ENCODE results near the gene SSRP1.
A peak's percentile ranks its signal among the peaks of the same experiment; 100 is the strongest.
"Not testable (repeated sequence)": the region's sequence is repeated elsewhere in the genome, so short reads cannot be mapped to it uniquely, and the experiment has no call there.

The SSRP1 gene, protein sequence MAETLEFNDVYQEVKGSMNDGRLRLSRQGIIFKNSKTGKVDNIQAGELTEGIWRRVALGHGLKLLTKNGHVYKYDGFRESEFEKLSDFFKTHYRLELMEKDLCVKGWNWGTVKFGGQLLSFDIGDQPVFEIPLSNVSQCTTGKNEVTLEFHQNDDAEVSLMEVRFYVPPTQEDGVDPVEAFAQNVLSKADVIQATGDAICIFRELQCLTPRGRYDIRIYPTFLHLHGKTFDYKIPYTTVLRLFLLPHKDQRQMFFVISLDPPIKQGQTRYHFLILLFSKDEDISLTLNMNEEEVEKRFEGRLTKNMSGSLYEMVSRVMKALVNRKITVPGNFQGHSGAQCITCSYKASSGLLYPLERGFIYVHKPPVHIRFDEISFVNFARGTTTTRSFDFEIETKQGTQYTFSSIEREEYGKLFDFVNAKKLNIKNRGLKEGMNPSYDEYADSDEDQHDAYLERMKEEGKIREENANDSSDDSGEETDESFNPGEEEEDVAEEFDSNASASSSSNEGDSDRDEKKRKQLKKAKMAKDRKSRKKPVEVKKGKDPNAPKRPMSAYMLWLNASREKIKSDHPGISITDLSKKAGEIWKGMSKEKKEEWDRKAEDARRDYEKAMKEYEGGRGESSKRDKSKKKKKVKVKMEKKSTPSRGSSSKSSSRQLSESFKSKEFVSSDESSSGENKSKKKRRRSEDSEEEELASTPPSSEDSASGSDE

DNA sequence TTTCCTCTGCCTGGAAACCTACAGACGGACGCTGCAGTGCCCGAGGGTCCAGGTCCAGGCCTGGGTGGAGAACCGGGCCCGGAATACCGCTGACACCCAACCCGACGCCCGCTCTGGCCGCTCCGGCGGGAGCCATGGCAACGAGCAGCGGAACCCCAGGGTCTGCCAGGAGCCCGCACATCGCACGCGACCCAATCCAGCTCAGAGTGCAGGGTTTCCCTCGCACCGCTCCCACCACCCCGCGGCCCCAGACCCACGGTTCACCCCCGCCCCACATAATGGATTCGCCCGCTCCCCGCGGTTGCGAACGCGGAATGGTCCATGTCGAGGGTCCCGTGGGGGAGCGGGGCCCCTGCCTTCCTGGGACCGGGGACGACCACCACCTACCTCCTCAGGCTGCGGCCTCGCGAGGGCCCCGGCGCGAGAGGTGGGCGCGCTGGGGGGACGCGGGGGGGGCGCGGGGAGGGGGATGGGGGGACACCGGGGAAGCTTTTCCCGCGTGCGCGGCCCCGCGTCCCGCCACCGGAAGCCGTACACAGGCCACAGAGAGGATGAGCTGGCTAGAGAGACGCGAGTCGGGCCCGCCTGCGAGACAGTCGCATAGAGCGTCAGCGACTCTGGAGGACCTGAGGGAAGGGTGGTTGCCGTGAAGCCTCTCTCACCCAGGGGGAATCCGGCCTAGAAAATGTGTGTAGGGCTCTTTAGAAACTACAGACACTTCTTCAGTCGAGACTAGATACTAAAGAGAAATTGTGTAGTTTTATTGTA lies at the start of gene SSRP1:
SSRP1 (minus strand) TSS at position 550 of the 768 bp plus-strand sequence. CDS start 771 bp downstream, outside the sequence.
- DNase-seq, result peak; percentile 90

DNA sequence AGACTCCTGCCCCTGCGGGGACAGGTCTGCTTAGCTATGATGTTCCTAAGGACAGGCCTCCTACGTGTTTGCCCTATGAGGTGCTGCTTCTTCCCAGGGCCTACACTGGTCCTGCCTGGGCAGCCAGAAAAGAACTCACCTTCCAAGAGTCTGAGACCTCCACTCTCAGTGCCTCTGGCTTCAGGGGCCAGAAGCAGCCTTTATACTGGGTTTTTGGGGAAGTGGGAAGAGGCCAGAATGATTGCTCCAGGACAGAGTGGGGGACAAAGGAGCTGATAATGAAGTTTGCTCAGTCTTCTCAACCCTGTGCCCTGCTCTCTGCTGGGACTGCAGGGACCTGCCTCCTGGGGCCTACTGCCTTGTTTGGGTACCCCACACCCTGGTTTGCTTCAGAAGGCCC lies 45.3 kb upstream of the SSRP1 start, which contains the start of gene PRG3:
PRG3 (minus strand) TSS at position 176 of the 400 bp plus-strand sequence. CDS start 442 bp downstream, outside the sequence.
- DNase-seq, result no peak

DNA sequence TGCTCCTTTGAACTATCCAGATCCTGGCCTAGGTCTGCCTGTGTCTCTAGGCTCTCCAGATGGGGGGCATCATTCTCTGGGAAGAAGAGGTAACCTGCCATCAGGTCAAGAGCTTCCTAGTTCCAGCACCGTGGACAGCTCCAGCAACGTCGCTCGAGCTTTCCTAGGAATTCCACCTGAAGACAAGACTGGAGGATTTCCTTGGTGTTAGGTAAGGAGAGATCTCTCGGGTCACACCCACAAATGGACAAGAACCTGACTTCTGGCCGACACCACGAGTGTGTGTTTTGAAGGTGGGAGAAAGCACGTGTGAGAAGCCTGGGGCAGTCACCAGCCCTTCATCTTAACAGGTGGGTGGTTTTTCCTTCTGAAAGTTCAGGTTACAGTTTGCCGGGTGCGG lies 44.0 kb upstream of the SSRP1 start:
- DNase-seq, result no peak

DNA sequence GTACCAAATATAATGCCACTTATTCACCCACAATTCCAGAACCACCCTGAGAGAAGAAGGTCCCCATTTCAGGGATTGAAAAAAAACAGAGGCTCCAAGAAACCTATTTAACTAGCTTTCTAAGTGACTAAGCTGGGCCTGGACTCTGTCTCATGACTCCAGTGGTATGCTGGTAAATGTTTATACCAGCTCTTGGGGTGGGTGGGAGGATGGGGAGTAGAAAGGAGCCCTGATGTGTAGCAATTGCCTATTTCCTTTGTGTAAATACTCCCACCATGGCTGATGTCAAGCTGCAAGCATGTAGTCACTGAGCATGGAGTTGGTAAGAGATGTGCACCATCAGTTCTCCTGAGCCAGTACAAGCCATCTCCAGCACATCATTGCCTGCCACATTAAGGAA lies 42.5 kb upstream of the SSRP1 start:
- no peak for DNase-seq

DNA sequence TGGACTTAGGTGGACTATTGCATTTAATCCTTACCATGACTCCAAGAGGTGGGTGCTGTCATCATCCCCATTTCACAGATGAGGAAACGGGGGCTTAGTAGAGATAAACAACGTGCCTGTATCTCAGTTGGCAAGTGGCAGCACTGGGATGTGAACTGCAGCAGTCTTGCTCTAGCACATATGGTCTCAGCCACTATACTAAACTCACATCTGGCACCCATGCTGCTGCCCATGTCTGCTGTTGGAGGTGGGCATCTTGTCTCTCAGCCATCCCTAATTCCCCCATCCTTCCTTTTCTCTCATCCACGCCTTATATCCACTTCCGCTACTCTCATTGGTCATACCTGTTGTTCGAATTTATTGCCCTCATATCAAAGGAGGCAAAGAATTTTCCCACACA lies 41.4 kb upstream of the SSRP1 start:
- no peak for DNase-seq

DNA sequence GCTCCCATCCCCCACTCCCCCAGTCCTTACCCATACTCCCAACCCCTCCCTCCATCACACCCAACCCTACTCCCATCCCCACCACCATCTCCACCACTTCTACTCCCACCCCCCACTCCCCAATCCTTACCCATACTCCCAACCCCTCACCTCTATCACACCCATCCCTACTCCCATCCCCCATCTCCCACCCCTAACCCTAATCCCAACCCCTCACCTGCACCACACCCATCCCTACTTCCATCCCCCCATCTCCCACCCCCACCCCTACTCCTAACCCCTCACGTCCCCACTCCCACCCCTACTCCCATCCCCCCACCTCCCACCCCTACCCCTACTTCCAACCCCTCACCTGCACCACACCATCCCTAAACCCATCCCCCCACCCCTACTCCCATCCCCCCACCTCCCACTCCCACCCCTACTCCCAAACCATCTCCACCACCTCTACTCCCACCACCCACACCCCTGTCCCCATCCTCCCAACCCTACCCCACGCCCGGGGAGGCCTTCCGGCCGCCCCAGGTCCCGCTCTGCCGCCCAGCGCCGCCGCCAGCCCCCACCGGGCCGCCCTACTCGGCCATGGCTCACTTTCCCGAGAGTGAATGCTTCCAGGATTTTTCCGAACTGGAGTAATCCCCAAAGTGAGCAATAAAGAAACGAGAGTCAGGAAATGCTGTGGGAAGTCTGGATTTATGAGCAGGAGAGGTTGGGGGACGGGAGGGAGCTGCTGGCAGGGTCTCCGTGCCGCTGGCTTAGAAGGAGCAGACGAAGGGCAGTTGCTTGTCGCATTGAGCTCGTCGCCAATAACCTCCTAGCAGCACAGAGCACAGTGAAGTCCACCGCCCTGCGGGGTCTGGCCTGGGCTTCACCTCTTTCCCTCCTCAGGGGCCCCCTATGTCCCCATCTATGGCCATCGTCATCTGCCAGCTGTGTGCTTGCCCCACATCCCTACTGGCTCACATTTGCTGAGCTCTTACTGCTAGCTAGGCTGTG lies 40.7 kb upstream of the SSRP1 start:
- DNase-seq, result no peak

DNA sequence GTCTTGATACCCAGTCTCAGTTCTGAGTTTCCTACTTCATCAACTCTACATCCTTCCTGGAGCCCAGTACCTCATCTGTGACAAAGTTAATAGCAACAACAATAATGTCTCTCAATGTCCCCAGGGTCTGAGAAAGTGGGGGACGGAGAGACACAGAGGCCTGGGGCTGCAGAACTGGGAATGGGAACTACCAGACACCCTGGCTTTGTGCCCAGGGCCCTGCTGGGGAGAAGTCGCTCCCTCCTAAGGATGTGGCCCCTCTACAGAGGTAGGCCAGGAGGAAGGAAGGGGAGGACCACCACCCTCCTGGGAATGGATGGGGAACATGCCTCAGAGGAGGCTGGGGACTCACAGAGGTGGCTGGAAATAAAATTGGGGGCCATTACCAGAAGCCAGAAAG lies 39.8 kb upstream of the SSRP1 start:
- no peak for DNase-seq

DNA sequence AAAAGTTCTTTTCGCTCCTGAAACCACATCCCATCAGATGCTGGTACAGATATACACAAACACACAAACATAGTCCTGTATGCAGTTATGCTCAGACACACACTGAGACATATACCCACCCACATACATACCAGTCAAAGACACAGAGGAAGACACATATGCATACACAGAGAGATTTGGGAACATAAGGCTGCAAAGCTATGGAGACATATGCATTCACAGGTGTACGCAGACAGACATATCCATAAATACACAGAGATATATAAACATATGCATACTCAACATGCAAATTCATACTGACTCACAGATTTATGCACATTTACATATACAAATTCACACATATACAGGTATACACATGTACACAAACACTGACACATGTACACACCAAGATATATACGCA lies 39.3 kb upstream of the SSRP1 start:
- no peak for DNase-seq

DNA sequence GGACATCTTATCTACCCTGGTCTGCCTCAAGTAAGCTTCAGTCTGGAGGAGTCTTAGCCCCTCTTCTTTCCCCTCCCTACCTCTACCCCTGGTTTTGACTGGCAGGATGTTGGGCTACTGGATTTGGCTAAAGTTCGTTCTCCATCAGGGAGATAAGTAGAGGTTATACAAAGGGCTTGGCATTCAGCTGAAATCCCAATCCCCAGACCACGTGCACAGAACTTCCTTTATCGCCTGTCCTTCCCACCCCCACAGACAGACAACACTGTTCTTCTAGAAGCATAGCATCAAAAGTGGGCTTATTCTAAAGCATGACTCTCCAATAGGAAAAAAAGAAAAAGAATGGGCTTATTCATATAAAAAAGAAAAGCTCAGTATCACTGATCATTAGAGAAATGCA lies 37.5 kb upstream of the SSRP1 start:
- DNase-seq, result no peak

DNA sequence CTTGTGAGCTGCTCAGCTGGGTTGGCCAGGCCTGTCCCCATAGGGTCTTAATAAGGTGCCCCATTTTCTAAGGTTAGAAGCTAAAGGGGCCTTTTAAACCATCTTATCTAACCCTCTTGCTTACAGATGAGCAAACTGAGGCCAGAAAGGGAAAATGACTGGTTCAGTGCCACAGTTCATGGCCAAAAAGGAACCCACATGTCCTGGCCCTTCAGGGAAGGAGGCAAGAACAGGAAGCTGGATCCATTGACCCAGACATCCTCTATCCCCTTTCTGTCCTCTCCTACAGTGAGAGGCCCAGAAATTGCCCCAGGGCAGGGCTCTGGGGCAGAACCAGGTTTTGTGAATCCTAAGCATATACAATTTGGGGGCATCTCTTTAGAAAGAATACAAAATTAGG lies 35.2 kb upstream of the SSRP1 start:
- DNase-seq, result no peak

DNA sequence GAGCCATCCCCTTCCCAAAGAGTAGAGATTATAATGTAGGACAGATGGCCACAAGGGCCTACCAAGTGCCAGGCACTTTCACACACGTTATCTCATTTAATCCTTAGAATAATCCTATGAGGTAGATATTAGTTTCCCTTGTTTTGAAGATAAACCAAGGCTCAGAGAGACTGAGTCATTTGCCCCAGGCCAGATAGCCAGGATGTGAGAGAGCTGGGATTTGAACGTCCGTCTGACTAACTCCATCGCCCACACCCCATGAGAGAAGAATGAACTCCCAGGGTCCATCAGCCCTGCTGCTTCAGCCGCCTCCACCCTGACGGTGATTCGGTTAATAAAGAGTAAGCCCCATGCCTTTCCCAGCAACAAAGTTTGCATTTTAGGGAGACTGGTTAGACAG lies 34.6 kb upstream of the SSRP1 start:
- no peak for DNase-seq

DNA sequence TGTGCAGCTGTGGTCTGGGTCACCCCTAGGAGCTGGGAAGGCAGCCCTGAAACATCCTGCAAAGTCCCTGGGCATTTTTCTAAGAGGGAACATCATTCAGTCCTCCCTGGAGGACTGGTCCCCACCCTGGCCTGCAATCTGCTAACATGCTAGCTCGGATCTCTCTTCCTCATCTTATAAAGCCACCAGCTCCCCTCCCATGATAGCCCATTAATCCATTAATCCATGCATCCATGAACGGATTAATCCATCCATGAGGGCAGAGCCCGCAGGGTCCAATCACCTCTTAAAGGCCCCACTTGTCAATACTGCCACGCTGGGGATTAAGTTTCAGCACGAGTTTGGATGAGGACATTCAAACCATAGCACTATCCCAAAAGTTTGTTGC lies 33.1 kb upstream of the SSRP1 start:
- no peak for DNase-seq

DNA sequence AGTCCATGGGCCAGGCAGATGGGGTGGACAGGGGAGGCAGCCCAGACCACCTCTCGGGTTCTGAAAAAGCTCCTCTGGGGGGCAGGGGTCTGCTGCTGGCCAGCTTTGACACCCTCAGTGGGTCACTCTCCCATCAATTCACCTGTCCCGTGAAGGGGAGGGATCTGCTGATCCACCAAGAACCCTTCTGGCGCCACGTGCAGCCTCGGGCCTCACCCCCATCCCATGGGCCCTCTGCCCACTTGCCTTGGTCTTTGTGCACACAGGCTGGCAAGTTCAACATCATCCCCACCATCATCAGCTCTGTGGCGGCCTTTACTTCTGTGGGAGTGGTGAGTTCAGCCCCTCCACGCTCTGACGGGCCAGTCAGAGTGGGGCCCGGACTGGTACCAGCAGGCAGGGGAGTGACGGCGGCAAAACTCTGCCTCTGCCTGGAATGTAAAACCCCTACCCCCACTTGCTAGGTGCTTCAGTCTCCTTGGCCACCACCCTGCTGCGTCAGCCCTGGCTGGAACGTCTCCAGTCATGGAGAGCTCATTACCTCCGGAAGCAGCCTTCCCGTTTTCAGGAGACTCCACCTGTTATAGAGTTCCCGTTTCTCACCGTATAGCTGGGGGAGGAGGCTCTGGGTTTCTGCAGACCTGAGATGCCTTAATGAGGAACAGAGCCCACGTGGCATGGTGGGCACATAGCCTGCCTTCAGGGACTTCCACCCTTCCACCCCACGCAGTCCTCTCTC lies 32.6 kb upstream of the SSRP1 start:
- DNase-seq, result no peak

DNA sequence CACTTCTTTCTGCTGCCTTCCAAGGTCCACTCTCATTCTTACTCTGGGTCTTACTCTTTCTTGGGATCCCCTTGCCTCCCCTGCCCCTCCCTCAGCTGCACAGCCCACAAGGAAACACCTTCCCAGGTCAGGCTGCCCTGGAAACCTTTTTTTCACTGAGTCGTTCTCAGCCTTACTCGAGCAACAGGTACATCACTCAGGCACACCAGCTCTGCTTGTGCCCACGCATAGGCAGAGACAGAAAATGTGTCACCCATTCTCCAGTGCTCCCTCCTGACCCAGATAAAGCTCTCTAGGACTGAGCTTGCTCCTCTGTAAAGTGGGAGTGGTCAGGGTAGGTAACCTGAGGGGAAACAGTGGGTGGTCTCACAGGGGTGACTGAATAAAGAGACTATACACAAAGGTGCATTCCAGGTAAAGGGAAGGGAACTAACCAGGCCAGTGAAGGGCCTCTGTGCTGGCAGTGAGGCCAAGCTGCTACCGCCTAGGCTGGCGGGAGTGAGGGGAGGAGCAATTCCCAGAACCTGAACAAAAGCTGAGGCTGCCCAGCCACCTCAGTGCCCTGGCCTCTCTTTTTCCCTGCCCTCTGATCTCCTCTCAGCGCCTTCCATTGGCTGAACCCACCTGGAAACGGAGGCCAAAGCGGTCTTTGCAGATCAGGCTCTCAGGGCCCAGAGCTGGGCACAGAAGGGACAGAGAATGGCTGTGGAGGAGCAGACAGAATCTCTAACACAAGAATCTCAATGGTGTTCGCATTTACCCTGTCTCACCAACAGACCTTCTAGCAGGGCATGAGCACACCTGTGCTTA lies 29.4 kb upstream of the SSRP1 start:
- DNase-seq, result no peak

DNA sequence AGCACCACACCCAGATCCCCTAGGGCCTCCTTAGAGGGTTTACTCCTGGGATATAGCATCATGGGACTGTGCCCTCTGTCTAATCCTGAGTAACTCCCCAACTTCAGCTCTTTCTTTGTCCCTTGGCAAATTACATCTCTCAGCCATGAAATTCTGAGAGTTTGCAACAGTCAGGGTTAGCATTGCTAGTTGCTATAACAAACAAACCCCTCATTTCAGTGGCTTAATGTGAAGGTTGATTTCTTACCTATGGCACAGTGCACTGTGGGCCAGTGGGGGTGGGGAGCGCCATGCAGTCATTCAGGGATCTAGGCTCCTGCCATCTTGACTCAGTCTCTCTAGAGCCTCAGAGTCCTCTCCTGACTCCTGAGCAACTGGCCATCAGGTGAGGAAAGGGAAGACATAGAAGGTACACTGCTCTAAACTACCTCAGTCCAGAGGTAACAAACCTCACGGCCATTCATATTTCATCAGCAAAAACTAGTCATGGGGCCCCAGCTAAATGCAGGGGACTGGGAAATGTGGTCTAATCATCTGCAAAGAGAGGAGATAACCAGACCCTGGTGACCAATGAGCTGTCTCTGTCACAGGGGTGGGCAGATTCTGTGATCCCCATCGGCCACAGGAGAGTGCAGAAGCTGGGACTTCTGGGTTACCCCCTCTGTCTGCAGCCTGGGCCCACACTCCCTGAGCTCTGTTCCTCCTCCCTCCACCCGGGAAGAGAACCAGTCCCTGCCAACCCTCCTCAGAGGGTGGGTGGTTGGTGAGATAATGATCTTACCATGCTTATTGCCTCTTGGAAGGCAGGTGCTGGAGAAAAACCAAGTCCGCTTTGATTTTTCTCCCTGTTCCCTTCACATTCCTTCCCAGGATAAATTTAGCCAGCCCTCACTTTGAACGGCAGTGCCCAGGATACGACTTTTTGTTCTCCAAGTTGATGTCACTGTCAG lies 27.7 kb upstream of the SSRP1 start:
- DNase-seq, result no peak

DNA sequence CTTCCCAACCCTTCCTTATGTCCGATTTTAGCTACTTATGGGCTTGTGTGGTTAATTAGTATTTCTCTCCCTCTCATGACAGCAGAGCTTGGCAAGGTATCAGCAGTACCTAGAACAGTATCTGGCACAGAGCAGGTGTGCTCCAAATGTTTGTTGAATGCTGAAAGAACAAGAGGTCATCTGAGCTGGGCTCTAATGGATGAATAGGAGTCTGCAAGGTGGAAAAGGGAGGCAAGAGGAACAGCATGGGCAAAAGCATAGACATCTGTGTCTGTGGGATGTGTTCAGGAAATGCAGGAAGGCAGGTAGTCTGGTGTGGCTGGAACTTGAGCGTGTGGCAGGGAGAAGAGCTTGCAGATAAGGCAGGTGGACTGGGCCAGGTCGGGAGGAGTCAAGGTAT lies 26.2 kb upstream of the SSRP1 start:
- no peak for DNase-seq

DNA sequence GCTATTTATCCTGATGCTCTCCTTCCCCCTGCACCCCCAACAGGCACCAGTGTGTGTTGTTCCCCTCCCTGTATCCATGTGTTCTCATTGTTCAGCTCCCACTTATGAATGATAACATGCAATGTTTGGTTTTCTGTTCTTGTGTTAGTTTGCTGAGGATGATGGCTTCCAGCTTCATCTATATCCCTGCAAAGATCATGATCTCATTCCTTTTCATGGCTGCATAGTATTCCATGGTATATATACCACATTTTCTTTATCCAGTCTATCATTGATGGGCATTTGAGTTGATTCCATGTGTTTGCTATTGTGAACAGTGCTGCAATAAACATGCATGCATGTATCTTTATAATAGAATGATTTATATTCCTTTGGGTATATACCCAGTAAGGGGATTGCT lies 25.7 kb upstream of the SSRP1 start:
- not testable (repeated sequence) for DNase-seq

DNA sequence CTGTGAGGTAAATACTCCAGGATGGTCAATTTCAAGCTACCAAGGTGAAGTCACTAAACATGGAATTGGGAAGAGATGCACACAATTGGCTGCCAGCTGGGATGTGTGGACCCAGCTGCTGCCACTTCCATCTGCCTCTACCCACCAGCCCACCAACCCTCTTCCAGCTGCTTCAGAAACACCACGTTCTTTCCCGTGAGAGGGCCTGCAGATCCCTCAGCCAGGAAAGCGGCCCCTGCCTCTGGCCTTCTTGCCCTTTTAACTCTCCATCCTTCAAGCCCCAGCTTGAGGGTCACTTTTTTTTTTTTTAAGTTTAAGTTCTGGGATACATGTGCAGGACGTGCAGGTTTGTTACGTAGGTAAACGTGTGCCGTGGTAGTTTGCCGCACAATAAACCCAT lies 25.3 kb upstream of the SSRP1 start:
- DNase-seq, result no peak

DNA sequence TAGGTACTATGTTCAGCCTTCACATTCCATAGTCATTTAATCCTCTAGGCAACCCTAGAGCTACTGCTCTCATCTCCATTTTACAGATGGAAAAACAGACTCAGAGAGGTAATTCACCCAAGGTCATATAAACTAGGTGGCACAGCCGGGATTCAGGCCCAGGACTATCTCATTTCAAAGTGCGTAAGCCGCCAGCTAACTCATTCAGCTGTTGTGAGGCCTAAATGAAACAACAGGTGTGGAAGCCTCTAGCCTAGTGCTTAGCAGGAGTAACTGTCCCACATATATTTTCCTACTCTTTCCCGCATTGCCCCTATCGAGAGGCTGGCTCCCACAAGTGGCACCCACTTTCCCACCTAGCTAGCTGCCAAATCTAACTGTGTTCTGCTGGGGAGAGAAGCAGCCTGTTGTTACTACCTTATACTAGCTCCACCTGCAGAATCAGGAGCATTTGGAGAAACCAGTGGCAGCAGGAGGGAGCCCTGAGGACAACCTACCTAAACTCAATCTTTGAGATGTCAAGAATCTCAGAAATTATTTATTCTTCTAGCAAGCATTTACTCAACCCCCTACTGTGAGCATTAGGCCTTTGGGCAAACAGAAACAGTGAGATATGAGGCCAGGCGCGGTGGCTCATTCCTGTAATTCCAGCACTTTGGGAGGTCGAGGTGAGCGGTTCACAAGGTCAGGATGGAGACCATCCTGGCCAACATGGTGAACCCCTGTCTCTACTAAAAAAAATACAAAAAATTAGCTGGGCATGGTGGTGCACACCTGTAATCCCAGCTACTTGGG lies 24.4 kb upstream of the SSRP1 start:
- no peak for DNase-seq
